Measurements from ENCODE around the gene MVB12B.

Gene MVB12B

GRCh38 chr9:126327006-126327713 is 531 bp downstream of the MVB12B start:
- peak overlapping the region; percentile 5; the same call in 1 of the 2 replicates for H2AFZ ChIP-seq (ENCODE audit: low read length)
- no peak for TF ChIP-seq EZH2phosphoT487 (IDR thresholded peaks at IDR 0.05; ENCODE audit: borderline replicate concordance)
- TF ChIP-seq CTCF (conservative IDR thresholded peaks at IDR 0.05; ENCODE audit: low read length) = no peak
- H3K4me3 ChIP-seq (ENCODE audit: low read length, poor library complexity, severe bottlenecking) = peak overlapping the region; percentile 76
- H3K36me3 ChIP-seq (ENCODE audit: insufficient read depth, low read length) = no peaks in the 10 kb centered on the region; the same call in 1 of the 2 replicates
- peak overlapping the region; percentile 75 for H3K9ac ChIP-seq (ENCODE audit: low read depth, low read length, poor library complexity, severe bottlenecking)
- H3K79me2 ChIP-seq (ENCODE audit: insufficient read depth, low read length) = peaks cover 55% of the 10 kb centered on the region
- H3F3A ChIP-seq (ENCODE audit: low read depth) = no peaks in the 10 kb centered on the region
- H3K4me2 ChIP-seq (ENCODE audit: low read depth, low read length, poor library complexity, severe bottlenecking) = peak overlapping the region; percentile 82
- peaks cover 12% of the 10 kb centered on the region for H4K20me1 ChIP-seq (ENCODE audit: insufficient read depth, low read length, poor library complexity, severe bottlenecking)
- peaks cover 49% of the 10 kb centered on the region for H3K4me1 ChIP-seq (ENCODE audit: insufficient read depth, low read length, poor library complexity, severe bottlenecking)
- H3K27me3 ChIP-seq (ENCODE audit: insufficient read depth, low read length, poor library complexity, severe bottlenecking) = no peaks in the 10 kb centered on the region
- peaks cover 11% of the 10 kb centered on the region; the same call in 1 of the 2 replicates for H3K9me3 ChIP-seq (ENCODE audit: insufficient read depth, low read depth, low read length)
- H3K9me2 ChIP-seq (replicated peaks; ENCODE audit: low read depth, low read length) = no peaks in the 10 kb centered on the region

GRCh38 chr9:126327714-126328185 is 1.1 kb downstream of the MVB12B start:
- Histone ChIP-seq H3F3A (ENCODE audit: low read depth) (no peaks in the 10 kb centered on the region), H3K4me1 (ENCODE audit: insufficient read depth, low read length, poor library complexity, severe bottlenecking) (peaks cover 54% of the 10 kb centered on the region), H3K9me2 (replicated peaks; ENCODE audit: low read depth, low read length) (no peaks in the 10 kb centered on the region), H3K4me3 (ENCODE audit: low read length, poor library complexity, severe bottlenecking) (peak overlapping the region; percentile 76), H3K9ac (ENCODE audit: low read depth, low read length, poor library complexity, severe bottlenecking) (peak overlapping the region; percentile 75), H3K9me3 (ENCODE audit: insufficient read depth, low read depth, low read length) (peaks cover 11% of the 10 kb centered on the region; the same call in 1 of the 2 replicates), H3K27me3 (ENCODE audit: insufficient read depth, low read length, poor library complexity, severe bottlenecking) (no peaks in the 10 kb centered on the region), H2AFZ (ENCODE audit: low read length) (no peak overlapping the region), H3K79me2 (ENCODE audit: insufficient read depth, low read length) (peaks cover 61% of the 10 kb centered on the region), H4K20me1 (ENCODE audit: insufficient read depth, low read length, poor library complexity, severe bottlenecking) (peaks cover 18% of the 10 kb centered on the region), H3K36me3 (ENCODE audit: insufficient read depth, low read length) (no peaks in the 10 kb centered on the region; the same call in 1 of the 2 replicates), H3K4me2 (ENCODE audit: low read depth, low read length, poor library complexity, severe bottlenecking) (peak overlapping the region; percentile 82)
- no peak for TF ChIP-seq CTCF (conservative IDR thresholded peaks at IDR 0.05; ENCODE audit: low read length)
- TF ChIP-seq EZH2phosphoT487 (IDR thresholded peaks at IDR 0.05; ENCODE audit: borderline replicate concordance) = no peak

- peaks cover 9% of the 10 kb centered on the region; the same call in 1 of the 2 replicates for H3K9me3 ChIP-seq (ENCODE audit: insufficient read depth, low read depth, low read length)
- TF ChIP-seq CTCF (conservative IDR thresholded peaks at IDR 0.05; ENCODE audit: low read length) = no peak
- no peak for TF ChIP-seq EZH2phosphoT487 (IDR thresholded peaks at IDR 0.05; ENCODE audit: borderline replicate concordance)
- peak overlapping the region; percentile 82 for H3K4me2 ChIP-seq (ENCODE audit: low read depth, low read length, poor library complexity, severe bottlenecking)
- H3K36me3 ChIP-seq (ENCODE audit: insufficient read depth, low read length) = no peaks in the 10 kb centered on the region; the same call in 1 of the 2 replicates
- no peaks in the 10 kb centered on the region for H3F3A ChIP-seq (ENCODE audit: low read depth)
- peak overlapping the region; percentile 76 for H3K4me3 ChIP-seq (ENCODE audit: low read length, poor library complexity, severe bottlenecking)
- H3K79me2 ChIP-seq (ENCODE audit: insufficient read depth, low read length) = peaks cover 68% of the 10 kb centered on the region
- H3K9ac ChIP-seq (ENCODE audit: low read depth, low read length, poor library complexity, severe bottlenecking) = peak overlapping the region; percentile 75
- H3K9me2 ChIP-seq (replicated peaks; ENCODE audit: low read depth, low read length) = no peaks in the 10 kb centered on the region
- H4K20me1 ChIP-seq (ENCODE audit: insufficient read depth, low read length, poor library complexity, severe bottlenecking) = peaks cover 18% of the 10 kb centered on the region
- peaks cover 54% of the 10 kb centered on the region for H3K4me1 ChIP-seq (ENCODE audit: insufficient read depth, low read length, poor library complexity, severe bottlenecking)
- H2AFZ ChIP-seq (ENCODE audit: low read length) = no peak overlapping the region
- no peaks in the 10 kb centered on the region for H3K27me3 ChIP-seq (ENCODE audit: insufficient read depth, low read length, poor library complexity, severe bottlenecking)
Observed at GRCh38 chr9:126328407-126328806, 1.8 kb downstream of the MVB12B start.

All from Loucy (cell line).